WTC11 (cell line): ENCODE measurements around the gene TNFAIP8L1. TPM values are rescaled to one million over a fixed set of nuclear protein-coding genes. Genes with fewer than 3 reads are reported as not detected.

ENCODE experiments used
- ATAC-seq: fragments of 200-7000 bp; cut with Tn5 transposase; 2 replicates; pipeline ENCODE4 v1.10.0; 2021; ENCODE audit warnings: mild to moderate bottlenecking, moderate library complexity
- CTCF ChIA-PET: fragments of 300-600 bp; sonication (Branson Sonifier 250); formaldehyde crosslinking; loops from one replicate; lab custom pipeline; 2021; ENCODE audit warnings: antibody characterized with exemption; lab: Charles Lee
- POLR2A ChIA-PET: fragments of 350-600 bp; sonication (Branson Sonifier 250); formaldehyde crosslinking; loops from one replicate; lab custom pipeline; 2021; ENCODE audit warnings: antibody characterized with exemption; lab: Charles Lee
- DNase-seq: peaks from one replicate; pipeline ENCODE4 v3.0.0; 2021; ENCODE audit warnings: low spot score
- H3K27ac Mint-ChIP-seq: 2 replicates; pipeline ENCODE4 v1.8.0; 2021; ENCODE audit warnings: mixed read lengths
- H3K27me3 Mint-ChIP-seq: 2 replicates; pipeline ENCODE4 v1.8.0; 2021; ENCODE audit warnings: low read depth, mild to moderate bottlenecking, moderate library complexity, mixed read lengths
- H3K36me3 Mint-ChIP-seq: 2 replicates; pipeline ENCODE4 v1.8.0; 2021; ENCODE audit warnings: mixed read lengths
- H3K4me1 Mint-ChIP-seq: 2 replicates; pipeline ENCODE4 v1.8.0; 2022; ENCODE audit warnings: mixed read lengths
- H3K4me3 Mint-ChIP-seq: 2 replicates; pipeline ENCODE4 v1.8.0; 2021; ENCODE audit warnings: mild to moderate bottlenecking, moderate library complexity, mixed read lengths
- H3K9me3 Mint-ChIP-seq: 2 replicates; pipeline ENCODE4 v1.8.0; 2021; ENCODE audit warnings: mixed read lengths
- ATF2 ChIP-seq: sonication (generic); formaldehyde crosslinking; IDR thresholded peaks from 2 replicates; pipeline ENCODE4 v1.8.1; 2022; ENCODE audit warnings: low read depth, missing genetic modification reagents, borderline replicate concordance
- CBFB ChIP-seq: sonication (generic); formaldehyde crosslinking; IDR thresholded peaks from 2 replicates; pipeline ENCODE4 v1.8.1; 2022; ENCODE audit warnings: mild to moderate bottlenecking, low read depth, missing genetic modification reagents
- CTCF ChIP-seq: fragments of 200-600 bp; IDR thresholded peaks from 2 replicates; pipeline ENCODE4 v1.8.0; 2022; ENCODE audit warnings: antibody characterized with exemption
- FOXJ3 ChIP-seq: sonication (generic); formaldehyde crosslinking; IDR thresholded peaks from 2 replicates; pipeline ENCODE4 v1.9.0; 2021; ENCODE audit warnings: missing genetic modification reagents, mild to moderate bottlenecking, borderline replicate concordance
- JUN ChIP-seq: sonication (generic); formaldehyde crosslinking; IDR thresholded peaks from 2 replicates; pipeline ENCODE4 v1.8.0; 2023; ENCODE audit warnings: mild to moderate bottlenecking, missing genetic modification reagents
- NFATC4 ChIP-seq: fragments of 250-450 bp; sonication (Bioruptor Pico); IDR thresholded peaks from 2 replicates; pipeline ENCODE4 v1.9.0; 2021; ENCODE audit warnings: mild to moderate bottlenecking
- RELA ChIP-seq: sonication (generic); formaldehyde crosslinking; IDR thresholded peaks from 2 replicates; pipeline ENCODE4 v1.8.1; 2022; ENCODE audit warnings: missing genetic modification reagents, mild to moderate bottlenecking, borderline replicate concordance
- RORB ChIP-seq: fragments of 250-450 bp; sonication (Bioruptor Pico); IDR thresholded peaks from 2 replicates; pipeline ENCODE4 v1.9.0; 2021; ENCODE audit warnings: mild to moderate bottlenecking
- USF2 ChIP-seq: sonication (generic); formaldehyde crosslinking; IDR thresholded peaks from 2 replicates; pipeline ENCODE4 v1.8.1; 2023; ENCODE audit warnings: mild to moderate bottlenecking, missing genetic modification reagents, moderate library complexity
- ZNF232 ChIP-seq: sonication (generic); formaldehyde crosslinking; IDR thresholded peaks from 2 replicates; pipeline ENCODE4 v1.8.0; 2022; ENCODE audit warnings: mild to moderate bottlenecking, missing genetic modification reagents
- ZNF281 ChIP-seq: sonication (generic); formaldehyde crosslinking; IDR thresholded peaks from 2 replicates; pipeline ENCODE4 v1.8.0; 2023; ENCODE audit warnings: mild to moderate bottlenecking, missing genetic modification reagents
- ZSCAN18 ChIP-seq: fragments of 250-450 bp; sonication (Bioruptor Pico); IDR thresholded peaks from 2 replicates; pipeline ENCODE4 v2.1.2; 2022; ENCODE audit warnings: mild to moderate bottlenecking, moderate library complexity
- total RNA-seq: library from RNA; stranded (reverse); gene quantifications from 3 replicates; pipeline ENCODE4 v1.2.3, GENCODE V29; 2021
- TF ChIP-seq, protein P1 (sequence below): sonication (generic); formaldehyde crosslinking; IDR thresholded peaks from 2 replicates; pipeline ENCODE4 v1.8.1; 2023; ENCODE audit warnings: mild to moderate bottlenecking, missing genetic modification reagents
- TF ChIP-seq, protein P2 (sequence below): sonication (generic); formaldehyde crosslinking; IDR thresholded peaks from 2 replicates; pipeline ENCODE4 v1.8.1; 2022; ENCODE audit warnings: missing genetic modification reagents, borderline replicate concordance
- TF ChIP-seq, protein P3 (sequence below): sonication (generic); formaldehyde crosslinking; IDR thresholded peaks from 2 replicates; pipeline ENCODE4 v1.8.1; 2023; ENCODE audit warnings: mild to moderate bottlenecking, missing genetic modification reagents, moderate library complexity
- TF ChIP-seq, protein P4 (sequence below): sonication (generic); formaldehyde crosslinking; IDR thresholded peaks from 2 replicates; pipeline ENCODE4 v1.8.0; 2022; ENCODE audit warnings: mild to moderate bottlenecking, missing genetic modification reagents

The TNFAIP8L1 gene
- total RNA-seq, 1 experiment from 2014 or later, result 8.7 TPM

DNA sequence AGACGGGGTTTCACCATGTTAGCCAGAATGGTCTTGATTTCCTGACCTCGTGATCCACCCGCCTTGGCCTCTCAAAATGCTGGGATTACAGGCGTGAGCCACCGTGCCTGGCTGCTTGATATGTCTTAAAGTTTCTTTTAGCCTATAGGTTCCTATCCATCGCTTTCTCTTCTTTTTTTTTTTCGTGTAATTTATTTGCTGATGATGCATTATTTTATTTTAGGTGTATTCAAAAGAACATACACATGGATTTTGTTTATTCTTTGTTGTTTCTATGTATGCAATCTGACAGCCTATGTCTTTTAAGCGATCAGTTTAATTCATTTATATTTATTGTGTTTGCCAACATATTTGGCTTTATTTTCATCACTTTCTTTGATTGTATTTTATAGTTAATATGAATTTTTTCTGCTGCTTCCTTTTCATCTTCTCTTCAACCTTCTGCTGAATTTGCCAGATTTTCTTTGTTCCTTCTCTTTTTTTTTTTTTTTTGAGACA is 26.0 kb upstream of the TNFAIP8L1 start:
- H3K27me3 Mint-ChIP-seq, result peaks cover 35% of the 10 kb centered on the region
- ATAC-seq (no peak), DNase-seq (no peak)
- no peak for TF ChIP-seq ZSCAN18 (CRISPR knock-in tag)
- TF ChIP-seq JUN (CRISPR knock-in tag), result no peak
- no peak for TF ChIP-seq CTCF
- no peak overlapping the region for H3K4me3 Mint-ChIP-seq
- H3K36me3 Mint-ChIP-seq, result no peaks in the 10 kb centered on the region
- H3K4me1 Mint-ChIP-seq, result peaks cover 13% of the 10 kb centered on the region
- H3K27ac Mint-ChIP-seq, result no peak overlapping the region
- CTCF ChIA-PET, result no interaction called here
- POLR2A ChIA-PET, result no interaction called here
- no peaks in the 10 kb centered on the region for H3K9me3 Mint-ChIP-seq

DNA sequence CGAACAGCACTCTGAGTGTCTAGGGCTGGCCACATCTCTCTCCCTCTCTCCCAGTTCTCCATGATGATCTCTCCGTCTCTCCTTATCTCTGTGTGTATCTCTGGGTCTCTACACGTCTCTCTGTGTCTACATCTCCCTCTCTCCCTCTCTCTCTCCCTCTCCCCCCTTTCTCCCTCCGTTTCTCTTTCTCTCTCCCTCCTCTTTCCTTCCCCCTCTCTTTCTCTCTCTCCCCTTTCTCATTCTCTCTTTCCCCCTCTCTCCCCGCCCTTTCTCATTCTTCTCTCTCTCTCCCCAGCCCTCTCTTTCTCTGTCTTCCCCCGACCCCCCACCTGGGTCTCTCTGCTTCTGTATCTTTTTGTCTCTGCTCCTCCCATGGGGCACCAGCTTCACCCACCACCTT is 21.3 kb upstream of the TNFAIP8L1 start:
- POLR2A ChIA-PET, result no interaction called here
- no peak overlapping the region for H3K4me3 Mint-ChIP-seq
- H3K4me1 Mint-ChIP-seq, result peaks cover 3% of the 10 kb centered on the region; the same call in 1 of the 2 replicates
- no peaks in the 10 kb centered on the region for H3K36me3 Mint-ChIP-seq
- no peaks in the 10 kb centered on the region for H3K9me3 Mint-ChIP-seq
- TF ChIP-seq ZNF232 (CRISPR knock-in tag) (no peak), NFATC4 (no peak), JUN (CRISPR knock-in tag) (no peak), FOXJ3 (CRISPR knock-in tag) (no peak), RELA (CRISPR knock-in tag) (no peak), CBFB (CRISPR knock-in tag) (no peak), ZNF281 (no peak), USF2 (no peak), RORB (CRISPR knock-in tag) (no peak), ATF2 (CRISPR knock-in tag) (no peak)
- TF ChIP-seq, protein P1, sequence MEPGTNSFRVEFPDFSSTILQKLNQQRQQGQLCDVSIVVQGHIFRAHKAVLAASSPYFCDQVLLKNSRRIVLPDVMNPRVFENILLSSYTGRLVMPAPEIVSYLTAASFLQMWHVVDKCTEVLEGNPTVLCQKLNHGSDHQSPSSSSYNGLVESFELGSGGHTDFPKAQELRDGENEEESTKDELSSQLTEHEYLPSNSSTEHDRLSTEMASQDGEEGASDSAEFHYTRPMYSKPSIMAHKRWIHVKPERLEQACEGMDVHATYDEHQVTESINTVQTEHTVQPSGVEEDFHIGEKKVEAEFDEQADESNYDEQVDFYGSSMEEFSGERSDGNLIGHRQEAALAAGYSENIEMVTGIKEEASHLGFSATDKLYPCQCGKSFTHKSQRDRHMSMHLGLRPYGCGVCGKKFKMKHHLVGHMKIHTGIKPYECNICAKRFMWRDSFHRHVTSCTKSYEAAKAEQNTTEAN (CRISPR knock-in tag), result no peak
- TF ChIP-seq, protein P2, sequence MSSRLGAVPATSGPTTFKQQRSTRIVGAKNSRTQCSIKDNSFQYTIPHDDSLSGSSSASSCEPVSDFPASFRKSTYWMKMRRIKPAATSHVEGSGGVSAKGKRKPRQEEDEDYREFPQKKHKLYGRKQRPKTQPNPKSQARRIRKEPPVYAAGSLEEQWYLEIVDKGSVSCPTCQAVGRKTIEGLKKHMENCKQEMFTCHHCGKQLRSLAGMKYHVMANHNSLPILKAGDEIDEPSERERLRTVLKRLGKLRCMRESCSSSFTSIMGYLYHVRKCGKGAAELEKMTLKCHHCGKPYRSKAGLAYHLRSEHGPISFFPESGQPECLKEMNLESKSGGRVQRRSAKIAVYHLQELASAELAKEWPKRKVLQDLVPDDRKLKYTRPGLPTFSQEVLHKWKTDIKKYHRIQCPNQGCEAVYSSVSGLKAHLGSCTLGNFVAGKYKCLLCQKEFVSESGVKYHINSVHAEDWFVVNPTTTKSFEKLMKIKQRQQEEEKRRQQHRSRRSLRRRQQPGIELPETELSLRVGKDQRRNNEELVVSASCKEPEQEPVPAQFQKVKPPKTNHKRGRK (CRISPR knock-in tag), result no peak
- TF ChIP-seq, protein P3, sequence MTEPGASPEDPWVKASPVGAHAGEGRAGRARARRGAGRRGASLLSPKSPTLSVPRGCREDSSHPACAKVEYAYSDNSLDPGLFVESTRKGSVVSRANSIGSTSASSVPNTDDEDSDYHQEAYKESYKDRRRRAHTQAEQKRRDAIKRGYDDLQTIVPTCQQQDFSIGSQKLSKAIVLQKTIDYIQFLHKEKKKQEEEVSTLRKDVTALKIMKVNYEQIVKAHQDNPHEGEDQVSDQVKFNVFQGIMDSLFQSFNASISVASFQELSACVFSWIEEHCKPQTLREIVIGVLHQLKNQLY (CRISPR knock-in tag), result no peak
- TF ChIP-seq, protein P4, sequence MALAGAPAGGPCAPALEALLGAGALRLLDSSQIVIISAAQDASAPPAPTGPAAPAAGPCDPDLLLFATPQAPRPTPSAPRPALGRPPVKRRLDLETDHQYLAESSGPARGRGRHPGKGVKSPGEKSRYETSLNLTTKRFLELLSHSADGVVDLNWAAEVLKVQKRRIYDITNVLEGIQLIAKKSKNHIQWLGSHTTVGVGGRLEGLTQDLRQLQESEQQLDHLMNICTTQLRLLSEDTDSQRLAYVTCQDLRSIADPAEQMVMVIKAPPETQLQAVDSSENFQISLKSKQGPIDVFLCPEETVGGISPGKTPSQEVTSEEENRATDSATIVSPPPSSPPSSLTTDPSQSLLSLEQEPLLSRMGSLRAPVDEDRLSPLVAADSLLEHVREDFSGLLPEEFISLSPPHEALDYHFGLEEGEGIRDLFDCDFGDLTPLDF (CRISPR knock-in tag), result no peak
- H3K27me3 Mint-ChIP-seq, result peaks cover 28% of the 10 kb centered on the region
- DNase-seq, result no peak
- ATAC-seq, result no peak
- no peak overlapping the region for H3K27ac Mint-ChIP-seq
- CTCF ChIA-PET, result interaction anchor here (0.9 to 3.2 kb wide), 6 partner anchors 10 to 93 kb away, joined by 3 to 15 read pairs (median 6); no protein-coding TSS in a partner anchor
